ENCODE results near the gene FLNA. TPM values are rescaled to one million over a fixed set of nuclear protein-coding genes. Genes with fewer than 3 reads are reported as not detected.

The FLNA gene
- total RNA-seq, 2 donors from 2014 or later = 1,074 to 1,251 TPM

DNA sequence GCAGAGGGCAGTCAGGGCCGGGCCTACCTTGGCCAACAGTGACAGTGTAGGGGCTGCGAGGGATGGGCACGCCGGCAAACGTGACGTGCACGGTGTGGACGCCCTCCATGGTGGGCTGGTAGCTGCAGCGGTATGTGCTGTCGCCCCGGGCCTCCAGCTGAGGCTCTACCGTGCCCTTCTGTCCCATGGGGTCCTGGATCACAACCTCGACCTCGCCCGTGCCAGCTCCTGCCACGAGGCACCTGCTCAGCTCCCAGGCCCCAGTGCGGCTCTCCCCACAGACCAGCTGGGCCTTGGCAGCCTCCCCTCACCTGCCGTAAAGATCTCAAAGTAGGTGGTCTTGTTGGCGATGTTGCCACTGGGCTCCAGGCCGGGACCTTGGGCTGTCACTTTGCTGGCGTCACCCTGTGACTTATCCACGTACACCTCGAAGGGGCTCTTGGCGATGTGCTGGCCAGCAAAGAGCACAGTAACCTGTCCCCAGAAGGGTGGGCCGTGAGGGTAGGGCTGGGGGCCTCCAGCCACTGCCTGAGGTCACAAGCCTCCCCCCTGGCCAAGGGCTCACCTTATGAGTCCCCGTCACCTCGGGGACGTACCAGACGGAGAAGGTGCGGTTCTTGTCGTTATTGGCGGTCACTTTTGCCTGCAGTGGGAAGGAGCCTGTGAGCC is 8.3 kb downstream of the FLNA start:
- Mint-ChIP-seq H3K27me3 (ENCODE audit: insufficient read depth) (no peaks in the 10 kb centered on the region), H3K36me3 (ENCODE audit: low read depth) (peaks cover 44% of the 10 kb centered on the region), H3K4me3 (no peak overlapping the region), H3K27ac (no peak overlapping the region), H3K9me3 (peaks cover 54% of the 10 kb centered on the region), H3K4me1 (no peaks in the 10 kb centered on the region)
- peaks cover 75% of the 10 kb centered on the region for H3K36me3 ChIP-seq (ENCODE audit: control insufficient read depth, insufficient read depth, low read length)
- no peaks in the 10 kb centered on the region for H3K9me3 ChIP-seq (ENCODE audit: control insufficient read depth, low read length)
- TF ChIP-seq, protein P1, sequence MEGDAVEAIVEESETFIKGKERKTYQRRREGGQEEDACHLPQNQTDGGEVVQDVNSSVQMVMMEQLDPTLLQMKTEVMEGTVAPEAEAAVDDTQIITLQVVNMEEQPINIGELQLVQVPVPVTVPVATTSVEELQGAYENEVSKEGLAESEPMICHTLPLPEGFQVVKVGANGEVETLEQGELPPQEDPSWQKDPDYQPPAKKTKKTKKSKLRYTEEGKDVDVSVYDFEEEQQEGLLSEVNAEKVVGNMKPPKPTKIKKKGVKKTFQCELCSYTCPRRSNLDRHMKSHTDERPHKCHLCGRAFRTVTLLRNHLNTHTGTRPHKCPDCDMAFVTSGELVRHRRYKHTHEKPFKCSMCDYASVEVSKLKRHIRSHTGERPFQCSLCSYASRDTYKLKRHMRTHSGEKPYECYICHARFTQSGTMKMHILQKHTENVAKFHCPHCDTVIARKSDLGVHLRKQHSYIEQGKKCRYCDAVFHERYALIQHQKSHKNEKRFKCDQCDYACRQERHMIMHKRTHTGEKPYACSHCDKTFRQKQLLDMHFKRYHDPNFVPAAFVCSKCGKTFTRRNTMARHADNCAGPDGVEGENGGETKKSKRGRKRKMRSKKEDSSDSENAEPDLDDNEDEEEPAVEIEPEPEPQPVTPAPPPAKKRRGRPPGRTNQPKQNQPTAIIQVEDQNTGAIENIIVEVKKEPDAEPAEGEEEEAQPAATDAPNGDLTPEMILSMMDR (conservative IDR thresholded peaks at IDR 0.05) = no peak
- no peak overlapping the region for H3K4me3 ChIP-seq (ENCODE audit: low read length)
- no peaks in the 10 kb centered on the region for H3K27me3 ChIP-seq (ENCODE audit: control insufficient read depth, insufficient read depth, low read length, poor library complexity, severe bottlenecking)
- no peak for DNase-seq
- H3K9ac ChIP-seq (ENCODE audit: extremely low read depth, low read length, poor library complexity, severe bottlenecking) = no peak overlapping the region
- WGBS, 2 experiments (ENCODE audit: insufficient coverage in 1 of 2, insufficient read length in 1 of 2) = 96 to 98% methylated on average over 8 to 32 of the region's 32 CpGs
- no peak overlapping the region for H3K27ac ChIP-seq (ENCODE audit: low read depth, low read length)
- no peaks in the 10 kb centered on the region for H3K4me1 ChIP-seq (ENCODE audit: control insufficient read depth, insufficient read depth, low read length)

DNA sequence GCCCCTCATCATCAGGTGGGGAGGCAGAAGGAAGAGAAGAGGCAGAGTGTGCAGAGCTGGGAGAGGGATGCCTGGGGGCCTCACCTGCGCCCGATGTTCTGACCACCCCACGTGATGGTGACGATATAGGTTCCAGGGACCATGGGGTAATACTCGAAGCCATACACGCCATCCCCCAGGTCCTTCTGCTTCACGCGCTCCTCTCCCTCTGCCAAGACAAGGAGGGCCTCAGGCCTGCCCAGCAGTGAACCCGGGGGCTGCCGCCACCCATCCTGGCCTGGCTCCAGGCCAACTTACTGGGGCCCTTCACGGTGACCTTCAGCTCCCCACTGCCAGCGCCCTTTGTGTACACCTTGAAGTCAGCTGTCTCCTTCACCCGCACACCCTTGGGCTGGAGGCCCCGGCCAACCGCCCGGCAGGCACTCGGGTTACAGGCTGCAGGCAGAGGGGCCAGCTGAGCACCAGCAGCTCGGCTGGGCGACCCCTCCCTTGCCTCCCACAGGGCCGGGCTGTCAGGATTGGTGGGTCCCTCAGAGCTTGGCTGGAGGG is 9.3 kb downstream of the FLNA start:
- Histone ChIP-seq H3K27me3 (ENCODE audit: control insufficient read depth, insufficient read depth, low read length, poor library complexity, severe bottlenecking) (no peaks in the 10 kb centered on the region), H3K4me3 (ENCODE audit: low read length) (no peak overlapping the region), H3K9ac (ENCODE audit: extremely low read depth, low read length, poor library complexity, severe bottlenecking) (no peak overlapping the region), H3K27ac (ENCODE audit: low read depth, low read length) (no peak overlapping the region), H3K36me3 (ENCODE audit: control insufficient read depth, insufficient read depth, low read length) (peaks cover 72% of the 10 kb centered on the region), H3K9me3 (ENCODE audit: control insufficient read depth, low read length) (no peaks in the 10 kb centered on the region), H3K4me1 (ENCODE audit: control insufficient read depth, insufficient read depth, low read length) (no peaks in the 10 kb centered on the region)
- WGBS, 2 experiments (ENCODE audit: insufficient coverage in 1 of 2, insufficient read length in 1 of 2) = 95 to 96% methylated on average over 4 to 20 of the region's 20 CpGs
- Mint-ChIP-seq H3K4me1 (no peaks in the 10 kb centered on the region), H3K27ac (no peak overlapping the region), H3K9me3 (peaks cover 58% of the 10 kb centered on the region), H3K4me3 (no peak overlapping the region), H3K27me3 (ENCODE audit: insufficient read depth) (no peaks in the 10 kb centered on the region), H3K36me3 (ENCODE audit: low read depth) (peaks cover 49% of the 10 kb centered on the region)
- DNase-seq = no peak
- TF ChIP-seq, protein P1 (conservative IDR thresholded peaks at IDR 0.05) = no peak

DNA sequence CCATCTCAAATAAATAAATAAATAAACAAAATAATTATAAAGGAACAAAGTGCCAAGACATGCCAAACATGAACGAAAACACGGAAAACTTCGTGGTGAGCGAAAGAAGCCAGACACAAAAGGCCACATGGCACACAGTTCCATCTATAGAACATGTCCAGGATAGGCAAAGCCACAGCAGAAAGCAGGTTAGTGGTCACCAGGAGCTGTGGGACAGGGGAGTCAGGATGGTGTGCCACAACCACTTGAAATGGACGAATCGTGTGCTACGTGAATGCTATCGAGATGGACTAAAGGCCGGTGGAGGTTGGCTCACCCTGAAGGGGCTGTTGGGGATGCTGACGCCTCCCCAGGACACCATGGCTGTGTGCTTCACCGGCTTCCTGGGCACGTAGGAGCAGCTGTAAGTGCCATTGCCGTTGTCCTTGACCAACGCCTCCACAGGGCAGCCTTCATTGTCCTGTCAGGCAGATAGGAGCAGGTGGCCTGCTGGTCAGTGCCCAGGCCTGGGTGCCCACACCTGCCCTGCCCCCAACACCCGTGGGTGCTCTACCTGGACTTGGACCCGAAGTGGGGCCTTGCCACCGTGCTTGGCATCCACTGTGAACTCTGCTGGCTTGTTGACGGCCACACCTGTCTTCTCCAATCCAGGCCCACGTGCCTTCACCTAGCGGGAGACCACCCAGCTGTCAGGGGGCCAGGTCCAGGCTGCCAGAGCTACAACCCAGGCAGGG is 10.6 kb downstream of the FLNA start:
- no peak for DNase-seq
- TF ChIP-seq, protein P1 (conservative IDR thresholded peaks at IDR 0.05) = no peak
- H3K36me3 Mint-ChIP-seq (ENCODE audit: low read depth) = peaks cover 48% of the 10 kb centered on the region
- no peaks in the 10 kb centered on the region for H3K4me1 Mint-ChIP-seq
- Histone ChIP-seq H3K9ac (ENCODE audit: extremely low read depth, low read length, poor library complexity, severe bottlenecking) (no peak overlapping the region), H3K4me1 (ENCODE audit: control insufficient read depth, insufficient read depth, low read length) (no peaks in the 10 kb centered on the region), H3K36me3 (ENCODE audit: control insufficient read depth, insufficient read depth, low read length) (peaks cover 70% of the 10 kb centered on the region), H3K27ac (ENCODE audit: low read depth, low read length) (no peak overlapping the region), H3K9me3 (ENCODE audit: control insufficient read depth, low read length) (no peaks in the 10 kb centered on the region), H3K27me3 (ENCODE audit: control insufficient read depth, insufficient read depth, low read length, poor library complexity, severe bottlenecking) (no peaks in the 10 kb centered on the region), H3K4me3 (ENCODE audit: low read length) (no peak overlapping the region)
- peaks cover 56% of the 10 kb centered on the region for H3K9me3 Mint-ChIP-seq
- H3K27ac Mint-ChIP-seq = no peak overlapping the region
- WGBS, 2 experiments (ENCODE audit: insufficient coverage in 1 of 2, insufficient read length in 1 of 2) = 96 to 100% methylated on average over 6 to 20 of the region's 20 CpGs
- H3K27me3 Mint-ChIP-seq (ENCODE audit: insufficient read depth) = no peaks in the 10 kb centered on the region
- no peak overlapping the region for H3K4me3 Mint-ChIP-seq
